T47D (cell line): ENCODE results near the gene LEPR.
"Not testable (repeated sequence)": the region's sequence is repeated elsewhere in the genome, so short reads cannot be mapped to it uniquely, and the experiment has no call there.

Source experiments
- DNase-seq, 2 experiments: peaks; one replicate each; pipeline versions ENCODE4 v3.0.0 to v3.0.0-alpha.2; 2011 to 2012; ENCODE audit warnings: low read depth in 1 of 2, low spot score in 1 of 2
- JUND ChIP-seq: IDR thresholded peaks from 2 replicates; pipeline ENCODE4 v1.6.1; 2012; ENCODE audit warnings: low read depth
- in situ Hi-C: cut with HindIII; loops from 2 replicates; pipeline ENCODE4 v1.10.0; 2016; ENCODE audit warnings: low sequenced_read_pairs, low pct_unique_long_range_greater_than_20kb

LEPR gene

DNA sequence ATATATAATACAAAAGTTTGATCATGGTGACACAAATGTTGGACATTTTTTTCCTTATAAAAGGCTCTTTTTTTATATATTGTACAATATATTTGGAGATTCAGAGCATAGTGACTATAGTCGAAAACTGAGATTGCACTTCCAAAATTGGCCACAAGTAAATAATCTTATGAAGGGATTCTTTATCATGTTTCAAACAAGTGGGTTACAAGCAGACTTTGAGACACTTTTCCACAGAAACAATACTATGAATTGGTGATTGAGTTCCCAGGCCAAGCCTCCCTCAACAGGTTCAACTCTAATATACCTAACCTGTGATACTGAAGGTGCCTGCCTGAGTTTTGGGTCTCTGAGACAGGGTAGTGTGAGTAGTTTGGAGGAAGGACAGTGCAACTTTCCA is 13.8 kb downstream of the LEPR start:
- in situ Hi-C loops = no loop called here

DNA sequence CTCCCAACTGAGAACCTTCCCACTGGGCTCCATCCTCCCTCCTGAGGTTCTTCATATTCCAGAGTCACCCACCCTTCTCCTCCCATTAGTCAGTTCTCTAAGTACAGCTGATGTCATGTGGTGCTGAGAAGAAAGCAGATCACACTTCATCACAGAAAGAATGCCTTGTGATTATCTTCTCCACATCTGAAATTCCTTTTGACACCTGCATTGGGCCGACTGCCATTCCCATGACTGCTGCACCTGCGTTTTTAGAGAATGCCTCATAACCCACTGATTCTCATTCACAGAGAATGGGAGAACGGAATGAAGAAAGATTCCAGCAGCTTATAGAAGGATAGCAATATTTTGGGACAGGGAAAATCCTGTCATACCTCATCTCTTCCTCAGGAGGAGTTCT is 14.3 kb downstream of the LEPR start:
- in situ Hi-C loops = no loop called here
- peak in 1 of 2 experiments; percentile 60 for DNase-seq
- no peak for TF ChIP-seq JUND

More for the DNA sequence above, 13.8 kb downstream of the LEPR start:
- no peak for DNase-seq
- TF ChIP-seq JUND = no peak

DNA sequence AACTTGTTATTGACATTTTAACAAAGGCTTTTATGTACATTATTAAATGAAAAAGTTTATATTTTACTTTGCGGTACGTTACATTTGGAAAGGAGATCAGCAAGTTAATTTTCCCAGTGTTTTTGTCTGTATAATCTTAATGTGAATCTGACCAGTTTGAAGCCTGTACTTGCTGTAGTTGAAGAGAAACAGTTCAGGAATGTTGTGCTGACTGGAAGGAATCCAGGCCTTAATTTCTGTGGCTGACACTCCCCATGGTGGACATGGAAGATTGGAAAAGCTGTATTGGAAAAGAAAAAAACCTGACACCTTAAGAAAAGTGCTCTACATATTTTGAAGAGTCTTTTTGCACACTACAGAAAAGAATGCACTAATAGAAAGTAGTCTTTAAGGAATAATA is 15.5 kb downstream of the LEPR start:
- in situ Hi-C loops = no loop called here
- DNase-seq = peak in 1 of 2 experiments; percentile 48
- TF ChIP-seq JUND = no peak

DNA sequence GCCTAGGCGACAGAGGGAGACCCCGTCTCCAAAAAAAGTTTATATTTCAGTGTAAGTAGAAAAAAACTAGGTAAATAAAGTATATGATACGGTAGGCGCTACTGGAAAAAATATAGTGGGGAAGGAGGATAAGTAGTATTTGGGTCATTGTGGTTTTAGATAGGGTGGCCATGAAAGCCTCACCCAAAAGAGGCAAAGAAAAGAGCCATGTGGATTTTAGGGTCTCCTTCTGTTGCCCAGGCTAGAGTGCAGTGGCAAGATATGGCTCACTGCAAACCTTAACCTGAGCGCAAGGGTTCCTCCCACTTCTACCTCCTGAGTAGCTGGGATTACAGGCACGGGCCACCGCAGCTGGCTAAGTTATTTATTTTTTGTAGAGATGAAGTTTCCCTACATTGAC is 17.1 kb downstream of the LEPR start:
- in situ Hi-C loops = no loop called here

DNA sequence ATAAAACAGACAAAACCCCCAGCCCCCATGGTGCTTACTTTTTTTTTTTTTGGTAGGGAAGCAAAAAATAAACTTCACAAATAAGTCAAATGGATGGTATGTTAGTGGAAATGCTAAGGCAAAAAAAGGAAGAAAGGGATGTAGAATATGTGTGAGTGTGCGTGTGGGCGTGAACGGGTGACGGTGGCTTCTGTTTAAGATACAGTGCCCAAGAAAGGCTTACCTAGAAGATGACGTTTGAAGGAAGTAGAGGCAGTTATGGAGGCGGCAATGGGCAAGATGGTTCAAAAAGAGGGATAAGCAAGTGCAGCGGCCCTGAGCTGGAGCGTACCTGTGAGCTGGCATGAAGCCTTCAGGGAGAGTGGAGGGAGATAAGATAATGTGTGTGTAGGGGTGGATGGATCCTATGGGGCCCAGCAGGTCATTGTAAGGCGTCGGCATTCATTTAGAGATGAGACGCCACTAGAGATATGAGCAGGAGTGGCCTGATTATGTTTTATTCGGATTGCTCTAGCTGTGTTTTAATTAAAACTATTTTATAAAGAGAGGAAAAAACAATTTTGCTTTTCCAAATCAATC is 19.9 kb downstream of the LEPR start:
- in situ Hi-C loops = no loop called here
- TF ChIP-seq JUND = no peak
- no peak for DNase-seq

More for the DNA sequence above, 17.1 kb downstream of the LEPR start:
- DNase-seq = no peak
- TF ChIP-seq JUND = no peak

DNA sequence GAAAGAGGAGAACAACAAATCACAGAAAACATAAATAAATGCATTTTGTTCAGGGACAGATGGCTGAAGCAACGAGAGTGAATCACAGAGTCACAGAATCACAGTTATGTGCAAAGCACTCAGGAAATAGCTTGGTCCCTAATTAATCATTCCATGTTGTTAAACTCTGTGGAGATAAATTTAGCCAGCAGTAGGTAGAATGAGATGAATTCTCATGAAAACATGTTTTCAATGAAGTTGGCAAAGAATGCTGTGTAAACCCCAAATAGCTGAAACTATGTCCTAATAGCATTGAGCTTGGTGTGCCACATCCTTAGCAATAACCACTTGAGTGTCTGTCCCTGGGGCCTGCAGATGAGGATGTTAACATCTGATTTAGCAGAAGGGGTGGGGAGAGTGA is 20.4 kb downstream of the LEPR start:
- in situ Hi-C loops = no loop called here
- no peak for DNase-seq
- no peak for TF ChIP-seq JUND

DNA sequence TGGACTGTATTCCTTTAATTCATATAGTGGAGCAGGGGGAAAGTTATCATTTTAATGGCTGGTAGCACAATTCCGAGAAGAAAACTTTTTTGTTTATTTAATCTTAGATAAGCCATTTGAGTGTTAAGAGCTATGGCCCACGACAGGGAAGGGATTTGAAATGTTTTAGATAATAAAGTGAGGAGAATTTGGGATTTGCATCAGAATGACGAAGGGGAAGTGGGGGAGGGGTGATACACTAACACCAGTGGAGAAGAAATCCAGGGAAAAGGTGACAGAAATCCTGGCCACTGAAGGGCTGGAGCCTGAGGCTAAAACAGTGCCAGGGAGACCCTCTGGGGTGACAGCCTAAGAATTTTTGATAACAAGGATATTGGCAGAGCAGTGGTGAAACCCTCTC is 21.0 kb downstream of the LEPR start:
- no peak for DNase-seq
- no peak for TF ChIP-seq JUND
- in situ Hi-C loops = no loop called here

DNA sequence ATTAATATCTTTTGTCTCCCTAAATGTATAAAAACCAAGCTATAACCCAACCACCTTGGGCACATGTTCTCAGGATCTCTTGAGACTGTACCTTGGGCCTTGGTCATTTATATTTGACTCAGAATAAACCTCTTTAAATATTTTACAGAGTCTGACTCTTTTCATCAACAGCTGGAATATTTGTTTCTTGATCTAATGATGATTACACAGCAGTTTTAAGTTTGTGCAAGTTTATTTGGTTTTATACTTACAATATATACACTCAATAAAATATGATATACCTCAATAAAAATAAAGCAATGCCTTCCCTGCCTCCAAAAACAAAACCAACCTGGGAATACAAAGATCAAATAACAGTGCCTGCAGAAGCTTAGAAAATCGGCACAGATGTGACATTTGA is 22.0 kb downstream of the LEPR start:
- no peak for TF ChIP-seq JUND
- no peak for DNase-seq
- in situ Hi-C loops = no loop called here

DNA sequence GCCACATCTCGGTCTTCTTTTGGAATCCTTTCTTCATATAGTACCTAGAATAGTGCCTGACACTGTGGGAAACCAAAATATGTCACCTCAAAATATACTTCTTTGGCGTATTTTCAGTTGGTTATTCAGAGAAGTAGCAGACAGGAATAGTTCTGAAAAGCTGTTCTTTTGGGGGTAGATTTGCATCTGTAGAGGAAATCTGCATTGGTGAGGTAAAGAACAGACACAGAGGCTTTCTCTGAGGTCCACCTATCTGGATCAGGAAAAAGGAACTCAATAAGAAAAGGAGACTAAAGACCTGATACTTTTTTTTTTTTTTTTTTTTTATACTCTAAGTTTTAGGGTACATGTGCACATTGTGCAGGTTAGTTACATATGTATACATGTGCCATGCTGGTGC is 23.2 kb downstream of the LEPR start:
- no peak for TF ChIP-seq JUND
- in situ Hi-C loops = no loop called here
- no peak for DNase-seq

DNA sequence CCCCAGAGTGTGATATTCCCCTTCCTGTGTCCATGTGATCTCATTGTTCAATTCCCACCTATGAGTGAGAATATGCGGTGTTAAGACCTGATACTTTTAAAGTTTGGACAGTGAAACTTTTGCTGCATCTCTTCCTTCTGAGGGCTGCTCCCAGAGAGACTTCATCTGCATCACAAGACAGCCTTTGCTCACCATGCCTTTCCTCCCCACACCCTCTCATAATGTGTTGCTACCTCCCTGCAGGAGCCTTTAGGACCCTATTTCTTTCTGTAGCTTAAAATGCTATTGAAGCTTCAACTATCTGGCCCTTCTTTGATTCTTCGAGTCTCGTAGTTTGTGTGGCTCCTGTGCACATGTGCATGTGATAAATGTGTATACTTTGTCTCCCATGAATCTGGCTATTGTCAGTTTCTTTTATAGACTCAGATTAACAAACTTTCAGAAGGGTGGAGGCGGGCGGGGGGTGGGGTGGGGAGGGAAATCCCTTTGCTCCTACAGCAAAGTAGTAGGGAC is 23.7 kb downstream of the LEPR start:
- TF ChIP-seq JUND = no peak
- in situ Hi-C loops = no loop called here
- DNase-seq = no peak

DNA sequence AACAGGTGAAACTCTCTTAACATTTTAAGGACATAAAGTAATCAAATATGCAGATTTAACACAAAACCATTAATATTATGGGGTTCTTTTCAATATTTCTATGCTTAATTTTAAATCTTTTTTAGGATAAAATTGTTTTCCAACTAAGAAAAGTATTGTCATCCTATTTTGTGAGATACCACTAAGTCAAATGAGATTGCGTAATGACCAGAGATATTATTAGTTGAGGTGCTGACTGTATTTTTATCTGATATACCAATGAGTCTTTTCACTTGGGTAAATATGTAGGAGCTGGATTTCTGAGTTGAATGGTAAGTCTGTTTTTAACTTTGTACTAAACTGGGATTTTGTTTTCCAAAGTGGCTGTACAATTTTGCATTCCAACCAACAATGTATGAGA is 25.4 kb downstream of the LEPR start:
- no peak for TF ChIP-seq JUND
- in situ Hi-C loops = no loop called here
- DNase-seq = no peak

DNA sequence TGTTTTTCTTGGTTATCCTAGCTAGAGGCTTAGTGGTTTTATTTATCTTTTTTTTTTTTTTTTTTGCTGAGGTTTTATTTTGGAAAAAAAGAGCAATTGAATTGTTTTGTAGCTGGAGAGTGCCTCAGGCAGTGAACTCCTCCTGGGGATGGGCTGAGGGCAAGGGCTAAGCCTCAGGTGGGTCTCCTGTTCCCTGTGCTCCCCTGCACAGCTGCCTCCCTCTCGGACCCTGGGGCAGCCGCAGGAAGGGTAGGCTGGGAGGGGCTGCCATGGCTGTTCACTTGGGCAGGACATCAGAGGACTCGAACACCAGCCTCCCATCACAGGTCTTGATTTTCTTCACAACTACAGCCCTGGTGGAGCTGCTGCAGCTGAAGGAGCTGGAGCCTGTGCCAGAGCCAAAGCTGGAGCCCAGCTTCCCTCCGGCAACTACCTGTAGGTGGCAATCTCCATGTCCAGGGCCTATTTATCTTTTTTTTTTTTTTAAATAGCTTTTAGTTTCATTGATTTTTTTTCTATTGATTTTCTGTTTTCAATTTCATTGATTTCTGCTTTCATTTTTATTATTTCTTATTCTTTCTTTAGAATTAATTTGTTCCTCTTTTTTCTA is 28.9 kb downstream of the LEPR start:
- in situ Hi-C loops = no loop called here
- TF ChIP-seq JUND = no peak
- DNase-seq = no peak

DNA sequence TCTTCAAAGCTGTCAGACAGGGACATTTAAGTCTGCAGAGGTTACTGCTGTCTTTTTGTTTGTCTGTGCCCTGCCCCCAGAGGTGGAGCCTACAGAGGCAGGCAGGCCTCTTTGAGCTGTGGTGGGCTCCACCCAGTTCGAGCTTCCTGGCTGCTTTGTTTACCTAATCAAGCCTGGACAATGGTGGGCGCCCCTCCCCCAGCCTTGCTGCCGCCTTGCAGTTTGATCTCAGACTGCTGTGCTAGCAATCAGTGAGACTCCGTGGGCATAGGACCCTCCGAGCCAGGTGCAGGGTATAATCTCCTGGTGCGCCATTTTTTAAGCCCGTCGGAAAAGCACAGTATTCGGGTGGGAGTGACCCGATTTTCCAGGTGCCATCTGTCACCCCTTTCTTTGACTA is 35.2 kb downstream of the LEPR start:
- in situ Hi-C loops, DNase-seq: not testable (repeated sequence)

DNA sequence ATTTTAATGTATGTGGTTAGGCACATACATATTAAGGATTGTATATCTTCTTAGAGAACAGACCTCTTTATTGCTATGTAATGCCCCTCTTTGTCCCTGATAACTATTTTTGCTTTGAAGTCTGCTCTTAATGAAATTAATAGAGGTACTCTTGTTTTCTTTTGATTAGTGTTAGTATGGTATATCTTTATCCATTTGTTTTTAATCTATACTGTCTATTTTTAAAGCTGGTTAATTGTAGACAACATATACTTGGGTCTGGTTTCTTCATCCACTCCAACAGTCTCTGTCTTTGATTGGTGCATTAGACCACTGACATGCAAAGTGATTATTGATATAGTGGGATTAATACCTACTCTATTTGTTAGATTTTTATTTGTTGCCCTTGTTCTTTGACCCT is 36.0 kb downstream of the LEPR start:
- TF ChIP-seq JUND = no peak
- no peak for DNase-seq
- in situ Hi-C loops = no loop called here
